Testis (tissue), 3 donors: ENCODE measurements around the gene DAZAP2. TPM values are rescaled to one million over a fixed set of nuclear protein-coding genes. Genes with fewer than 3 reads are reported as not detected.

ENCODE experiments used
- DNase-seq: peaks from one replicate; pipeline ENCODE4 v3.0.0-alpha.2; 2019
- H3K27ac ChIP-seq, 2 donors: fragments of 200-600 bp; sonication (generic); one replicate each; pipeline ENCODE4 v1.5.1; 2019
- H3K27me3 ChIP-seq: fragments of 200-600 bp; sonication (generic); one replicate; pipeline ENCODE4 v1.5.1; 2019
- H3K36me3 ChIP-seq: fragments of 200-600 bp; sonication (generic); one replicate; pipeline ENCODE4 v1.5.1; 2017; ENCODE audit warnings: low read depth; ENCODE audit errors: missing control alignments
- H3K4me1 ChIP-seq: fragments of 200-600 bp; sonication (generic); one replicate; pipeline ENCODE4 v1.5.1; 2019
- H3K4me3 ChIP-seq, 2 donors: fragments of 200-600 bp; sonication (generic); one replicate each; pipeline ENCODE4 v1.5.1; 2017 to 2019
- H3K9me3 ChIP-seq: fragments of 200-600 bp; sonication (generic); one replicate; pipeline ENCODE4 v1.5.1; 2017
- POLR2A ChIP-seq: fragments of 450-650 bp; IDR thresholded peaks from one replicate; pipeline ENCODE4 v1.6.1; 2017; ENCODE audit warnings: antibody characterized with exemption, mild to moderate bottlenecking, moderate library complexity
- WGBS, 2 donors: methylation state at CpG; one replicate each; pipeline ENCODE4 v1.1.5; 2018; 5-methylcytosine and 5-hydroxymethylcytosine counted together
- intact Hi-C: fragments of 100-400 bp; cut with DNase I; formaldehyde crosslinking; loops from one replicate; pipeline ENCODE4 v1.15.1; 2023; ENCODE audit warnings: low total_unique reads
- polyA plus RNA-seq: library from polyadenylated mRNA; stranded (reverse); fragments of 350-450 nt; fragmentation: Illumina TruSeq; extraction: RNeasy Lipid Tissue Mini Kit (QIAGEN cat#74804); gene quantifications from one replicate; pipeline ENCODE4 v1.2.3, GENCODE V29; 2014; ENCODE audit warnings: low read depth, low replicate concordance; ENCODE audit not compliant: insufficient read depth
- total RNA-seq, 2 donors: library from RNA; depleted of rRNA; stranded (reverse); fragments of >200 nt; gene quantifications; one replicate each; pipeline ENCODE4 v1.2.3, GENCODE V29; 2016
- TF ChIP-seq, protein P1 (sequence below), 3 experiments: fragments of 450-650 bp in 2 of 3; fragments of 200-600 bp in 1 of 3; sonication (generic) in 1 of 3; IDR thresholded peaks; one replicate each; pipeline ENCODE4 v1.5.1; 2016 to 2019; ENCODE audit warnings: antibody characterized with exemption in 3 of 3, mild to moderate bottlenecking in 2 of 3, moderate library complexity in 1 of 3

Gene DAZAP2
- total and polyA plus RNA-seq, 3 donors from 2014 or later = 106 to 226 (median 176) TPM

DNA sequence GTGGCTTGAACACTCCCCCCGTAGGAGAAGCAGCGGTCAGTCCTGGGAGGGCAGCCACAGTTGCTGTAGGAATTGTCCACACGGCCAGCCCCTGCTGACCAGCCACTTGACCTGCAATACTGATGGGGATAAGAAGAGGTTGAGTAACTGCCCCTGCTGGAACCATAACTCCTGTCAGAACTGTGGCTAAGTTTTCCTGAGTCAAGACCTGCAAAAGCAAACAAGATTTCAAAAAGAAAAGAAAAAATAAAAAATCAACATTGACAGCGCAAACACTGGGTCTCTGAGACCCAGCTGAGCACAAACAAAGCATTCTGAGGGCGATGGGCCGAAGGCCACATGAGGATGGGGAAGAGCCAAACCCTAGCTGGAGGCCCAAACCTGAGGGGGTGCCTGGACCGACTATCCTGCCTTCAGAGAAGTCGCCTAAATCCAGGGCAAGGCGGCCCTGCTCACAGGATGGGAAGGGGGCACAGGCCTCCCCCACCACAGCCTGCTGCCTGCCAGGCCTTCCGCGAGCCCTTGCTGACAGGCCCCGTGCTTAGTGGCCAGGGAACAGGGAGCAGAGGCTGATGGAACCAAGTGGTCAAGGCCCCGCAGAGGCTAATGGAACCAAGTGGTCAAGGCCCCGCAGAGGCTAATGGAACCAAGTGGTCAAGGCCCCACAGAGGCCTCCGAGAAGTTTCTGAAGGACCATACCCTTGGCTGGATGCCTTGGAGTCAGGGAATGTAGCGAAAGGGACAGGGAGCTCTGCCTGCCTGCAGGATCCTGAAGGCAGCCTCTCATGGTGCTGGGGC is 39.9 kb upstream of the DAZAP2 start:
- TF ChIP-seq, protein P1, sequence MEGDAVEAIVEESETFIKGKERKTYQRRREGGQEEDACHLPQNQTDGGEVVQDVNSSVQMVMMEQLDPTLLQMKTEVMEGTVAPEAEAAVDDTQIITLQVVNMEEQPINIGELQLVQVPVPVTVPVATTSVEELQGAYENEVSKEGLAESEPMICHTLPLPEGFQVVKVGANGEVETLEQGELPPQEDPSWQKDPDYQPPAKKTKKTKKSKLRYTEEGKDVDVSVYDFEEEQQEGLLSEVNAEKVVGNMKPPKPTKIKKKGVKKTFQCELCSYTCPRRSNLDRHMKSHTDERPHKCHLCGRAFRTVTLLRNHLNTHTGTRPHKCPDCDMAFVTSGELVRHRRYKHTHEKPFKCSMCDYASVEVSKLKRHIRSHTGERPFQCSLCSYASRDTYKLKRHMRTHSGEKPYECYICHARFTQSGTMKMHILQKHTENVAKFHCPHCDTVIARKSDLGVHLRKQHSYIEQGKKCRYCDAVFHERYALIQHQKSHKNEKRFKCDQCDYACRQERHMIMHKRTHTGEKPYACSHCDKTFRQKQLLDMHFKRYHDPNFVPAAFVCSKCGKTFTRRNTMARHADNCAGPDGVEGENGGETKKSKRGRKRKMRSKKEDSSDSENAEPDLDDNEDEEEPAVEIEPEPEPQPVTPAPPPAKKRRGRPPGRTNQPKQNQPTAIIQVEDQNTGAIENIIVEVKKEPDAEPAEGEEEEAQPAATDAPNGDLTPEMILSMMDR (IDR thresholded peaks at IDR 0.05) = no peak
- no peak for TF ChIP-seq POLR2A
- no peaks in the 10 kb centered on the region for H3K4me1 ChIP-seq
- H3K4me3 ChIP-seq = no peak overlapping the region
- 70 to 75% methylated on average over 15 to 16 of the region's 16 CpGs for WGBS, 2 donors
- DNase-seq = no peak
- H3K27me3 ChIP-seq = no peaks in the 10 kb centered on the region
- H3K9me3 ChIP-seq = no peaks in the 10 kb centered on the region
- H3K27ac ChIP-seq = no peak overlapping the region
- intact Hi-C loops = no loop called here
- H3K36me3 ChIP-seq = no peaks in the 10 kb centered on the region

DNA sequence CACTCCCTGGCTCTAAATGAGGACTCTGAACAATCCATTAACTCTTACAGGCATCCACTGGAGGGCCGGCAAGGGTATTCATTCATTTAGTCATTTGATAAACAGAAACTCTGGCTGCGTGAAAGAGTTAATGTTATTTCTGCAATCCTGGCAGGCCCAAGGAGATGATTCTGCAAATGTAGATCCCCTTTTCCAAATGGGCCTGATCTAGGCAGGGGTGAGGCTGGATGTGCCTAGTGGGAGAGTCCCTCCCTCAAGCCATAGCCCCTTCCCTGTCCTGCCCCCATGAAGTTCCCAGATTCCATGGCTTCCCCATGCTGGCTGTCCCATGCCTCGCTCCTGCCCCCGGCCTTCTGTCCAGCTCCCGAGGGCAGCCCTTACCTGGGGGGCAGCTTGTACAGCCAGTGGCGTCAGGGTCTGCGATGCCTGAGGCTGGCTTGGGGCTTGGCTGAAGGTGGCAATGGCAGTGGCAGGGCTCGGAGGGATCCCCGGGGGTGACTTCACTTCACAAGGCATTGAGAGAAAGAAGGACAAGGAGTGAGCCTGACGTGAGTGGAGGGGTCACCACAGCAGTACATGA is 39.2 kb upstream of the DAZAP2 start:
- Histone ChIP-seq H3K4me1 (no peaks in the 10 kb centered on the region), H3K36me3 (no peaks in the 10 kb centered on the region), H3K4me3 (no peak overlapping the region), H3K27me3 (no peaks in the 10 kb centered on the region), H3K9me3 (no peaks in the 10 kb centered on the region), H3K27ac (no peak overlapping the region)
- intact Hi-C loops = no loop called here
- DNase-seq = no peak
- WGBS, 2 donors = 83 to 93% methylated on average over 2 to 10 of the region's 10 CpGs
- TF ChIP-seq, protein P1 (IDR thresholded peaks at IDR 0.05) = no peak
- TF ChIP-seq POLR2A = no peak

DNA sequence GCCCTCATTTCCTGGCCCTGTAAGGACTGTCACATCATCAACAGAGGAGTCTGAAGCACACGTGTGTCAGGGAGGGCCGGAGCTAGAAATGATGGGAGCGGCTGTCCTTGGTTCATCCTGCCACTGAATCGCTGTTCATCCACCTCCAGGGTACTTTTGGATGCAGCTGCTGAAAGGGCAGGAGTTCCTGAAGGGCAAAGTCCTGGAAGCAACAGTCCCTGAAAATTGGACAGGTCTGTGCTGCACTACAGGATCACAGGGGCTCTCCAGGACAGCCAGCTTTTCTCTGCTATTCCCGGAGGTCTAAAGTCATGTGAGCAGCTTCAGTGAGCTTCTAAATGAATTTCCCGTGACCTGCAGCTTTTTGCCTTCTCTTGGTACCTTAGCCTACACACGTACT is 38.5 kb upstream of the DAZAP2 start:
- 83 to 89% methylated on average over 7 of the region's 7 CpGs for WGBS, 2 donors
- Histone ChIP-seq H3K9me3 (no peaks in the 10 kb centered on the region), H3K27me3 (no peaks in the 10 kb centered on the region), H3K36me3 (no peaks in the 10 kb centered on the region), H3K4me3 (no peak overlapping the region), H3K27ac (no peak overlapping the region), H3K4me1 (no peaks in the 10 kb centered on the region)
- no peak for DNase-seq
- intact Hi-C loops = no loop called here
- TF ChIP-seq, protein P1 (IDR thresholded peaks at IDR 0.05) = no peak
- TF ChIP-seq POLR2A = no peak

DNA sequence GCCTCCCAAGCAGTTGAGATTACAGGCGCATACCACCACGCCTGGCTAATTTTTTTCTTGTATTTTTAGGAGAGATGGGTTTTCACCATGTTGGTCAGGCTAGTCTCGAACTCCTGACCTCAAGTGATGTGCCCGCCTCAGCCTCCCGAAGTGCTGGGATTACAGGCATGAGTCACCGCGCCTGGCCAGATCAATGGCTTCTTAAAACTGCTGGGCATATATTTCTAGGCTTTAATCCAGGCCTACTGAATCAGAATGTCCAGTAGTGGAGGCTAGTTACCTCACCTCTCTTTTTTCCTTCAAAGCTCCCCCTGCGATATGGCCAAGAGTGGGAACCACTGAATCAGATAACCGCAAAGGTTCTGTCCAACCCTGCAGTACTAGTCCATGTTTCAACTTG is 37.8 kb upstream of the DAZAP2 start:
- Histone ChIP-seq H3K27ac (no peak overlapping the region), H3K36me3 (no peaks in the 10 kb centered on the region), H3K4me3 (no peak overlapping the region), H3K9me3 (no peaks in the 10 kb centered on the region), H3K4me1 (no peaks in the 10 kb centered on the region), H3K27me3 (no peaks in the 10 kb centered on the region)
- DNase-seq = no peak
- TF ChIP-seq, protein P1 (IDR thresholded peaks at IDR 0.05) = no peak
- TF ChIP-seq POLR2A = no peak
- WGBS, 2 donors = 95 to 96% methylated on average over 9 of the region's 9 CpGs
- intact Hi-C loops = no loop called here

DNA sequence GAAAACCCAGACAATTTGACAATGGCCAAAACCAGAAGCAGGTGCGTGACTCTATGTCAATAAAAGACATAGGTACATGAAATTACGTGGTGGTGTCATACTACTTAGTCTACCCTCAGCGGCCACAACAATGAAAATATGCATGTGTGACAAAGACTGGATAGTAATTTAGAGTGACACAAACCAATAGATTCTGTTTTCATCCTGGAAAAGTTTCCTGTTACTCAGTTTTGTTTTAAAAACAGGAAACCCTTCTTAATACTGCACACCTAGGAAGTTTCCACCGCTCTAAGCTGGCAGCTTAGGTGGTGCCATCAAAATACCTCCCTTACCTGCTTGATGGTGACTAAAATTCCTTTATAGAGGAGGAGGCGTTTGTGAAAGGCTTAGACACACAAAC is 35.9 kb upstream of the DAZAP2 start:
- no peak overlapping the region for H3K27ac ChIP-seq
- no peaks in the 10 kb centered on the region for H3K4me1 ChIP-seq
- no peak overlapping the region for H3K4me3 ChIP-seq
- intact Hi-C loops = no loop called here
- no peaks in the 10 kb centered on the region for H3K9me3 ChIP-seq
- H3K27me3 ChIP-seq = no peaks in the 10 kb centered on the region
- DNase-seq = no peak
- H3K36me3 ChIP-seq = no peaks in the 10 kb centered on the region
- WGBS, 2 donors = 92 to 94% methylated on average over 5 of the region's 5 CpGs
- no peak for TF ChIP-seq POLR2A
- TF ChIP-seq, protein P1 (IDR thresholded peaks at IDR 0.05) = no peak
